ENCODE results near the gene BOLA1. TPM values are rescaled to one million over a fixed set of nuclear protein-coding genes. Genes with fewer than 3 reads are reported as not detected.

BOLA1 gene
- total RNA-seq, 1 experiment from 2014 or later = 15.3 TPM

GRCh38 chr1:149936170-149936991 lies 37.0 kb downstream of the BOLA1 start, which contains the start of gene MTMR11:
Gene MTMR11 (minus strand): TSS chr1:149936879. CDS start chr1:149936647, 232 bp downstream.
- Mint-ChIP-seq H3K27me3 (ENCODE audit: low read depth) (no peaks in the 10 kb centered on the region; the same call in 1 of the 2 replicates), H3K27ac (peak within 1 kb of the TSS; percentile 94), H3K9me3 (no peaks in the 10 kb centered on the region), H3K4me3 (peak within 1 kb of the TSS; percentile 77), H3K36me3 (no peaks in the 10 kb centered on the region), H3K4me1 (peaks cover 50% of the 10 kb centered on the region)
- ATAC-seq (peak; percentile 36), DNase-seq (ENCODE audit: low spot score) (no peak)
- CTCF ChIA-PET = interaction anchor here (1.5 kb wide), 1 partner anchor 251 kb away, joined by 7 read pairs; no protein-coding TSS in a partner anchor
- TF ChIP-seq PRDM15 (CRISPR knock-in tag; IDR thresholded peaks at IDR 0.05) (peak; percentile 51; the same call in 1 of the 2 replicates), JAZF1 (CRISPR knock-in tag; IDR thresholded peaks at IDR 0.05) (no peak), IRF2 (CRISPR knock-in tag; IDR thresholded peaks at IDR 0.05; ENCODE audit: borderline replicate concordance, low read depth) (no peak)
- POLR2A ChIA-PET = interaction anchor here (0.6 to 2.2 kb wide), 4 partner anchors 8 to 327 kb away, joined by 3 to 8 read pairs (median 4); no protein-coding TSS in a partner anchor

GRCh38 chr1:149936992-149937705 lies 37.8 kb downstream of the BOLA1 start:
- POLR2A ChIA-PET = interaction anchor here (0.6 to 2.2 kb wide), 8 partner anchors 9 to 422 kb away, joined by 3 to 16 read pairs (median 4); a partner anchor contains a TSS
- no peaks in the 10 kb centered on the region for H3K36me3 Mint-ChIP-seq

DNA sequence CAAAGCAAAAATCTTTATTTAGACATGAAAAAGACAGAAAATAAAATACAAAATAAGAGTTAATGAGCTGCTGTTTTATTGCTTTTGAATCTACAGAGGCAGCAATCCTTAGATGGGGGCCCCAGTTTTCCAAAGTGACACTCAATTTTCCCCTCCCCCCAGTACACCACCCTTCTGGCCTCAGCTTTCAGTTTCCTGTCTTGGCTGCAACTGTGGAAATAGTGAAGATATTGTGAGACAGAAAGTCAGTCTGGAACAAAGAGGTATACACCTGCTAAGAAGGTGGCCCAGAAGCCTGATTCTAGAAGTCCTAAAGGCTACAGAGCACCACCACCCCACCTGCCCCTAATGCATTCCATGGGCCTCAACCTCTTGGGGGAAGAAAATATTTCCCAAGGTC lies 38.4 kb downstream of the BOLA1 start:
- peak overlapping the region; percentile 77 for H3K4me3 Mint-ChIP-seq
- H3K27ac Mint-ChIP-seq = peak overlapping the region; percentile 94
- H3K9me3 Mint-ChIP-seq = no peaks in the 10 kb centered on the region
- ChIA-PET POLR2A (interaction anchor here (0.6 to 2.2 kb wide), 7 partner anchors 10 to 1219 kb away, joined by 3 to 16 read pairs (median 4); a partner anchor contains a TSS), CTCF (interaction anchor here (0.5 to 1.5 kb wide), 3 partner anchors 10 to 249 kb away, joined by 4 to 7 read pairs (median 5); partner anchors contain the start of gene SF3B4)
- ATAC-seq (no peak), DNase-seq (ENCODE audit: low spot score) (no peak)
- H3K4me1 Mint-ChIP-seq = peaks cover 60% of the 10 kb centered on the region
- H3K36me3 Mint-ChIP-seq = no peaks in the 10 kb centered on the region
- H3K27me3 Mint-ChIP-seq (ENCODE audit: low read depth) = no peaks in the 10 kb centered on the region; the same call in 1 of the 2 replicates
- TF ChIP-seq NR2C2 (CRISPR knock-in tag; IDR thresholded peaks at IDR 0.05) (no peak), CBFB (CRISPR knock-in tag; IDR thresholded peaks at IDR 0.05; ENCODE audit: low read depth) (no peak), MAX (CRISPR knock-in tag; IDR thresholded peaks at IDR 0.05) (no peak), TEAD1 (CRISPR knock-in tag; IDR thresholded peaks at IDR 0.05) (no peak), NFATC4 (CRISPR knock-in tag; IDR thresholded peaks at IDR 0.05) (no peak), RORB (CRISPR knock-in tag; IDR thresholded peaks at IDR 0.05) (no peak)
- TF ChIP-seq, protein P1, sequence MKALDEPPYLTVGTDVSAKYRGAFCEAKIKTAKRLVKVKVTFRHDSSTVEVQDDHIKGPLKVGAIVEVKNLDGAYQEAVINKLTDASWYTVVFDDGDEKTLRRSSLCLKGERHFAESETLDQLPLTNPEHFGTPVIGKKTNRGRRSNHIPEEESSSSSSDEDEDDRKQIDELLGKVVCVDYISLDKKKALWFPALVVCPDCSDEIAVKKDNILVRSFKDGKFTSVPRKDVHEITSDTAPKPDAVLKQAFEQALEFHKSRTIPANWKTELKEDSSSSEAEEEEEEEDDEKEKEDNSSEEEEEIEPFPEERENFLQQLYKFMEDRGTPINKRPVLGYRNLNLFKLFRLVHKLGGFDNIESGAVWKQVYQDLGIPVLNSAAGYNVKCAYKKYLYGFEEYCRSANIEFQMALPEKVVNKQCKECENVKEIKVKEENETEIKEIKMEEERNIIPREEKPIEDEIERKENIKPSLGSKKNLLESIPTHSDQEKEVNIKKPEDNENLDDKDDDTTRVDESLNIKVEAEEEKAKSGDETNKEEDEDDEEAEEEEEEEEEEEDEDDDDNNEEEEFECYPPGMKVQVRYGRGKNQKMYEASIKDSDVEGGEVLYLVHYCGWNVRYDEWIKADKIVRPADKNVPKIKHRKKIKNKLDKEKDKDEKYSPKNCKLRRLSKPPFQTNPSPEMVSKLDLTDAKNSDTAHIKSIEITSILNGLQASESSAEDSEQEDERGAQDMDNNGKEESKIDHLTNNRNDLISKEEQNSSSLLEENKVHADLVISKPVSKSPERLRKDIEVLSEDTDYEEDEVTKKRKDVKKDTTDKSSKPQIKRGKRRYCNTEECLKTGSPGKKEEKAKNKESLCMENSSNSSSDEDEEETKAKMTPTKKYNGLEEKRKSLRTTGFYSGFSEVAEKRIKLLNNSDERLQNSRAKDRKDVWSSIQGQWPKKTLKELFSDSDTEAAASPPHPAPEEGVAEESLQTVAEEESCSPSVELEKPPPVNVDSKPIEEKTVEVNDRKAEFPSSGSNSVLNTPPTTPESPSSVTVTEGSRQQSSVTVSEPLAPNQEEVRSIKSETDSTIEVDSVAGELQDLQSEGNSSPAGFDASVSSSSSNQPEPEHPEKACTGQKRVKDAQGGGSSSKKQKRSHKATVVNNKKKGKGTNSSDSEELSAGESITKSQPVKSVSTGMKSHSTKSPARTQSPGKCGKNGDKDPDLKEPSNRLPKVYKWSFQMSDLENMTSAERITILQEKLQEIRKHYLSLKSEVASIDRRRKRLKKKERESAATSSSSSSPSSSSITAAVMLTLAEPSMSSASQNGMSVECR (CRISPR knock-in tag; IDR thresholded peaks at IDR 0.05; ENCODE audit: borderline replicate concordance) = no peak

More at GRCh38 chr1:149936992-149937705, 37.8 kb downstream of the BOLA1 start:
- DNase-seq (ENCODE audit: low spot score) (no peak), ATAC-seq (peak; percentile 33)
- TF ChIP-seq CBFB (CRISPR knock-in tag; IDR thresholded peaks at IDR 0.05; ENCODE audit: low read depth) = no peak
- no peak for TF ChIP-seq USF2 (CRISPR knock-in tag; IDR thresholded peaks at IDR 0.05)
- TF ChIP-seq, protein P2, sequence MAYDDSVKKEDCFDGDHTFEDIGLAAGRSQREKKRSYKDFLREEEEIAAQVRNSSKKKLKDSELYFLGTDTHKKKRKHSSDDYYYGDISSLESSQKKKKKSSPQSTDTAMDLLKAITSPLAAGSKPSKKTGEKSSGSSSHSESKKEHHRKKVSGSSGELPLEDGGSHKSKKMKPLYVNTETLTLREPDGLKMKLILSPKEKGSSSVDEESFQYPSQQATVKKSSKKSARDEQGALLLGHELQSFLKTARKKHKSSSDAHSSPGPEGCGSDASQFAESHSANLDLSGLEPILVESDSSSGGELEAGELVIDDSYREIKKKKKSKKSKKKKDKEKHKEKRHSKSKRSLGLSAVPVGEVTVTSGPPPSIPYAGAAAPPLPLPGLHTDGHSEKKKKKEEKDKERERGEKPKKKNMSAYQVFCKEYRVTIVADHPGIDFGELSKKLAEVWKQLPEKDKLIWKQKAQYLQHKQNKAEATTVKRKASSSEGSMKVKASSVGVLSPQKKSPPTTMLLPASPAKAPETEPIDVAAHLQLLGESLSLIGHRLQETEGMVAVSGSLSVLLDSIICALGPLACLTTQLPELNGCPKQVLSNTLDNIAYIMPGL (CRISPR knock-in tag; IDR thresholded peaks at IDR 0.05) = no peak
- TF ChIP-seq SMAD3 (CRISPR knock-in tag; IDR thresholded peaks at IDR 0.05; ENCODE audit: borderline replicate concordance) = no peak
- no peak for TF ChIP-seq NR3C1 (CRISPR knock-in tag; conservative IDR thresholded peaks at IDR 0.05; ENCODE audit: low read depth)
- TF ChIP-seq GABPB1 (CRISPR knock-in tag; IDR thresholded peaks at IDR 0.05) = no peak
- TF ChIP-seq, protein P3, sequence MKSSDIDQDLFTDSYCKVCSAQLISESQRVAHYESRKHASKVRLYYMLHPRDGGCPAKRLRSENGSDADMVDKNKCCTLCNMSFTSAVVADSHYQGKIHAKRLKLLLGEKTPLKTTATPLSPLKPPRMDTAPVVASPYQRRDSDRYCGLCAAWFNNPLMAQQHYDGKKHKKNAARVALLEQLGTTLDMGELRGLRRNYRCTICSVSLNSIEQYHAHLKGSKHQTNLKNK (CRISPR knock-in tag; IDR thresholded peaks at IDR 0.05) = no peak
- TF ChIP-seq RELA (CRISPR knock-in tag; IDR thresholded peaks at IDR 0.05; ENCODE audit: borderline replicate concordance) = no peak
- no peak for TF ChIP-seq EMX1 (CRISPR knock-in tag; IDR thresholded peaks at IDR 0.05)
- Mint-ChIP-seq H3K4me3 (peak overlapping the region; percentile 77), H3K9me3 (no peaks in the 10 kb centered on the region), H3K27ac (peak overlapping the region; percentile 94), H3K4me1 (peaks cover 58% of the 10 kb centered on the region), H3K27me3 (ENCODE audit: low read depth) (no peaks in the 10 kb centered on the region; the same call in 1 of the 2 replicates)
- CTCF ChIA-PET = interaction anchor here (0.5 to 1.5 kb wide), 3 partner anchors 9 to 250 kb away, joined by 4 to 7 read pairs (median 5); partner anchors contain the start of gene SF3B4
